A673 (cell line): ENCODE data around the gene EGFR.

Experiments
- EZH2 ChIP-seq: fragments of 200-600 bp; sonication (generic); IDR thresholded peaks from 2 replicates; pipeline ENCODE4 v1.6.1; 2017; ENCODE audit warnings: borderline replicate concordance, low read depth, mild to moderate bottlenecking, mixed read lengths, antibody characterized with exemption, low read length; ENCODE audit not compliant: poor library complexity, severe bottlenecking
- TF ChIP-seq, protein P1 (sequence below): fragments of 300-800, 200-600 bp; sonication (generic); conservative IDR thresholded peaks from 2 replicates; pipeline ENCODE4 v1.5.1; 2017; ENCODE audit warnings: low read depth, mild to moderate bottlenecking, antibody characterized with exemption, low read length, moderate library complexity, mixed read lengths

DNA sequence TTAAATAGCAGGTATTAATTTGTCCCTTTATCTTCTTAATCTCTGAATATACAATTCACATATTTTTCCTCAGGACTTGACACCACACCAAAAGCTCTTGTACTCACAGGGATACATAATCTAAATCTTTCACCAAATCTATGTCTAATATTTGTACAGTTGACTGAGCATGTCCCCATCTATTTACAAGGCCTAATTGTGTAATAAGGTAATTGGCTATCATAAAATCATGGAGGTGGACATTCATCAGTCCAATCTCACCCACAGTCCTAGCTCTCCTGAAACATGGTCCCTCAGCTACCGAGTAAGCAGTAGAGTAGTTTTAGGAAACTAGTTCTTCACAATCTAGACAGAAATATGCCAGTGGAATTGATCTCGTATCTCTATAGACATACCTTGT is 30.3 kb upstream of the EGFR start:
- TF ChIP-seq, protein P1, sequence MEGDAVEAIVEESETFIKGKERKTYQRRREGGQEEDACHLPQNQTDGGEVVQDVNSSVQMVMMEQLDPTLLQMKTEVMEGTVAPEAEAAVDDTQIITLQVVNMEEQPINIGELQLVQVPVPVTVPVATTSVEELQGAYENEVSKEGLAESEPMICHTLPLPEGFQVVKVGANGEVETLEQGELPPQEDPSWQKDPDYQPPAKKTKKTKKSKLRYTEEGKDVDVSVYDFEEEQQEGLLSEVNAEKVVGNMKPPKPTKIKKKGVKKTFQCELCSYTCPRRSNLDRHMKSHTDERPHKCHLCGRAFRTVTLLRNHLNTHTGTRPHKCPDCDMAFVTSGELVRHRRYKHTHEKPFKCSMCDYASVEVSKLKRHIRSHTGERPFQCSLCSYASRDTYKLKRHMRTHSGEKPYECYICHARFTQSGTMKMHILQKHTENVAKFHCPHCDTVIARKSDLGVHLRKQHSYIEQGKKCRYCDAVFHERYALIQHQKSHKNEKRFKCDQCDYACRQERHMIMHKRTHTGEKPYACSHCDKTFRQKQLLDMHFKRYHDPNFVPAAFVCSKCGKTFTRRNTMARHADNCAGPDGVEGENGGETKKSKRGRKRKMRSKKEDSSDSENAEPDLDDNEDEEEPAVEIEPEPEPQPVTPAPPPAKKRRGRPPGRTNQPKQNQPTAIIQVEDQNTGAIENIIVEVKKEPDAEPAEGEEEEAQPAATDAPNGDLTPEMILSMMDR, result no peak
- TF ChIP-seq EZH2, result no peak
